ENCODE measurements around the gene FRYL.

Gene FRYL

GRCh38 chr4:48602763-48603162 is 177.3 kb downstream of the FRYL start:
- no peak for DNase-seq

DNA sequence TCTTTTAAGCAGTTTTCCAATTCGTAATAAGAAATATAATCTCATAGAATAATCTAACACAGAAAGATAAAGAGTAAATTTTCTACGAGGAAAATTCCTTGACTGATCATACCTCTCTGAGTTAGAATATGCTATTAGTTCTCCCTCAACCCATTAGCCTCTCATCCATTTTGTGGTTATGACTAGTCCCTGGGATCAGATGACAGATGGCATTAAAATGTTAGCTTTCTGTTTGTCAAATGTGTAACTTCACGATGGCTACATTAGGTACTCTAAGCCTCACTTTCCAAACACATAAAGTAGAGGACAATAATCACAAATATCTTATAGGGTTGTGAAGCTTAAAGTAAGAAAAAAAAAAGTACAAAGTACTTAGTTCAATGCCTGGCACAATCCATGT is 177.9 kb downstream of the FRYL start:
- no peak for DNase-seq

- DNase-seq, result no peak
These were observed 183.7 kb downstream of the FRYL start for GRCh38 chr4:48596336-48596735.

DNA sequence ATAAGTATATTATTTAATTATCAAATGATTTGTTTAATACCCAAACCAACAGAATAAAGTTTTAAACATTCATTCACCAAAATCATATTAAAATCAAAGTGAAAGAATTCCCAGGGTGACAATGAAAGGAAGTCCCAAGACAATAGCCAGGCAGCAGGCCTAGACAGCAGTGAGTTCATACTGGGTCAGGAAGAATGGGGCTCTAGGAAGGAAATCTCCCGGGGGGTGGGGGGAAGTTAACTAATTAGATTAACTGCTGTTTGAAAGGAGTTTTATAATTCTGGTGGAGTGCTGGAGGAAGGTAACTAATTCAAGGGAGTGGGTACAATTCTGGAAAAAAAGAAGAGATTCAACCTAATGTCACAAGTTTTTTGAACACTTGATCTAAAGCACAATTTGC is 185.9 kb downstream of the FRYL start:
- DNase-seq, result no peak

GRCh38 chr4:48591372-48591771 is 188.7 kb downstream of the FRYL start:
- no peak for DNase-seq

GRCh38 chr4:48590884-48591283 is 189.2 kb downstream of the FRYL start:
- no peak for DNase-seq

DNA sequence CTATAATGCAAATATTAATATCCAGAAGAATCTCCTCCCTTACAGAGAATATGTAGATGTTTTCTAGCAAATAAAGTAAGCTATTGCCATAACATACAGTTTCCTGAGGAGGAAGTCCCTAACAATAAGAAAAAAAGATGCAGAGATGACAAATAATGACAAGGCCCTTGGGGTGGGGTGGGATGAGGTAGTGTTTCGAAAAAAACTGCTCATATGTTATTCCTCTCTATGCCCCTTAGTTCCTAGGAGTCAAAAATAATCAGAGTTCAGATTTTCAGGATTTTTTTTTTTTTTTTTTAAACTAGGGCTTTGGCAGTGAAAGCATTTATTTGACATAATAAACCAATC is 191.0 kb downstream of the FRYL start:
- no peak for DNase-seq

- no peak for DNase-seq
These were observed 191.6 kb downstream of the FRYL start for GRCh38 chr4:48588230-48589097.

DNA sequence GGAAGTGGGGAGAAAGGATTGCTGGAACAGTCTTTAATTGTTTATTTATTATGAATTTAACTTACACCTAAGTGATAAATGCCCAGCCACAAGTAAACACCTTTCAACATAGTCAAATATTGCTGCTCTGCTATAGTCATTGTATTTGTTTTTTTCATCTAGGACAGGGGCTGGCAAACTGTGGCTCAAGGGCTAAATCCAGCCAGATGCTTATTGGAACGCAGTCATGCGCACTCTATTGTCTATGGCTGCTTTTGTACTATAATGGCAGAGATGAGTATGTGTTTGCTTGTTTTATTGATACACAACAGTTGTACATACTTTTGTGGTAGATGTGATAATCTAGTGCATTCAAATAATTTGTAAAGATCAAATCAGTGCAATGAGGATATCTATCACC is 194.7 kb downstream of the FRYL start:
- DNase-seq, result no peak

DNA sequence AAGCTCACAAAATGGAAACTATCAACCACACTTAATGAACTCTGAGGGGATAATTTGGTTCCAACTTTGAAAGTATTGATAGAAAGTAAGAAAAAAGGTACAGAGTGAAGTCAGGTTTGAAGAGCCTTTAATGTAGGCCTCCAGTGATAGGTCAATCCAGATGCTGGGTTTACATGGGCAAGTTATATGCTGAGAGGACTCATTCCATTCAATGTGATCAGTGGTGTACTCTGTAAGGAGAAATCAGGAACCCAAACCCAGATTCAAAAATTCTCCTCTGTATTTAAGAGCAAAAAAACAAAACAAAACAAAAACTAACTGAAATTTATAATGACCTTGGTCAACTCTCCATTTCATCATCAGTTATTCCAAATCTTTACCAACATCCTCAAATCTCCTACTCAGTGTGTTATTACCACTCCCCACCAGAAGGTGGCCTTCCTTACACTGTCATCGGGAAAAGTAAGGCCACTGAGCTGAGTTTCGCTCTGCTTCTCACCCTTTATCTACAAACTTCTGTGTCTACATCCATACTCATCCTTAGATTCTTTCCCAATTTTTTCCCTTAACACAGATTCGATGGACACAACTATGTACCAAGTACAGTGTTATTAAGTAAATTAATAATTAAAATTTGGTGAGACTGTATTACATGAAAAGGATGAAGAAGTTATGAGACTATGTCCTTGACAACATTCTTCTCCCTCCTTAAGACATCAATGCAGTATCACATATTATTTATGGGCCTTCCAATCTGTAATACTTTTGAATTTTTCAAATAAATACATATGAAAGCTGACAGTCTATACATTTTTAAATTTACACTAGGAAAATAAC is 201.7 kb downstream of the FRYL start:
- peak; percentile 39 to 58 for DNase-seq

DNA sequence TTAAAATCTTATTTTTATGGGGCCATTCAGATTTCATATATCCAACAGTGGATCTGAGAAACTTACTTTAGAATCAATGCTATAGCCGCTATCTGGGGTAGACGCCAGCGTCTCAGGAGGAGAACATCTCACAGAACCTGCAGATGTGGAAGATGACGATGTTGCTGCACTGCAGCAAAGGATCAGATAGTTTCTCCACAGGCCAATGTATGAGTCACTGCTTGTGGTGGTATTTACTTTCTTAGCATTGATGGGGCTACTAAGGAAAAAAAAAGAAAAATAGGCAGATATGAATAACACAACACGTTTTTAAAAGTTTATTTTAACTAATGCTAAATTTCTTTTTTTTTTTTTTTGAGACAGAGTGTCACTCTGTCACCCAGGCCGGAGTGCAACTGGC is 204.1 kb downstream of the FRYL start:
- no peak for DNase-seq

DNA sequence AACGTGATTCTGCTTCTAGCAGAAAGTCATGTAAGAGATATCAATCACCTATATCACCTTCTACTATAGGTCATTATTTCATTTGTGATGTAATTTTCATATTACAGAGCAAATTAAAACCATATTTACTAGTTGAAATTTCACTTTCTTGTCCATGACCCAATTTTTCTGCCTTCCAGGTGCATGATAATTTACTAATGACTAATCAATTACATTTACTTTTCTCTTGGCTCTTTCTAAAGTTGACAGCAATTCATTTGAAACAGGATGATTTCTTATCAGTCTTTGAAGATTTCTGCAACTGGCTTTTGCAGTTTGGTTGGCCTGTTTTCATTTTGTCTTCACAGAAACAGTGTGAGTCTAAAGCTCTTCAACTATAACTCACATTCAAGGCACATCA is 208.6 kb downstream of the FRYL start:
- DNase-seq, result no peak

DNA sequence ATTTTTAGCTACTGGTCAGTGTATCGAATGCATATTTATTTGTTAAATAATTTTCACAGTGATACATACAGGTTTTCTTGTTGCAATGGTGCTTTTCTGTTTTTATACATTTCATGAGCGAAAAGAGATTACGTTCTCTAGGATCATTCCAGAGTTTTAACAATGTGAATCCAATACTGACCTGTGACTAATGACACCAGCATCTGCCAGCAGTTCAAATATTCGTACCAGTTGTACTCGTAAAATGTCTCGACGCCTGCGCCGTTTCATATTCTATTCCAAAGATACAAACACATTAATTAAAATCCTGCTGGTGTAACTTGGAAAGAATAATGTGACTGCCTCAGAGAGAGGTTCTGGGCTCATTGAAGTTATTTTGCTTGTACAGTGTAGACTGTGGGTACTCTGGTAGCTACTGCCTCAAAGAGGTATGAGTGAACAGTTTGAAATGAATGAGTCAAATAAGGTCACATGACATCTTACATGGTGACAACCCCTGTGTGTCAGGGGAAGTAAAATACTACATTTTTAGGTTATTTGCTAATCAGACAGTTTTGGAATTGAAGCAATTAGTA is 209.3 kb downstream of the FRYL start:
- no peak for DNase-seq

- no peak for DNase-seq
These were observed 214.1 kb downstream of the FRYL start for GRCh38 chr4:48566034-48566384.

GRCh38 chr4:48565362-48566033 is 214.6 kb downstream of the FRYL start:
- DNase-seq, result no peak

DNA sequence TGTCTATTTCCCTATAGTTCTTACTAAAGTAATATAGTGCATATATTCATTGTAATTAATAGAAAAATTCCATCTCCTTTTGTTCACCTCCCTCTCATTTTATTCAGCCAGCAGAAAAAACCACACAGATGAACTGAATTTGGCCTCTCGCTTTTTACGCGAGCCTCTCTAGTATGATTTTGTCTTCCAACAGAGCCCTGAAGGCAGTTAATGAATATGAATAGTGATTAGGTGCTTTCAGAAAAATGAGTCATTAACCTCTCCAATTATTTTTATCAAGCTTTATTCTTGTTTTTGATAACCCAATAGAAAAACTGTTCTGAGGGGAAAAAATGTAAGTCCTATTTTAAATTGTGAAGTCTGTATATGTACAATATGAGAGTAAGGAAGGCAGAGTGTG is 215.9 kb downstream of the FRYL start:
- DNase-seq, result no peak

DNA sequence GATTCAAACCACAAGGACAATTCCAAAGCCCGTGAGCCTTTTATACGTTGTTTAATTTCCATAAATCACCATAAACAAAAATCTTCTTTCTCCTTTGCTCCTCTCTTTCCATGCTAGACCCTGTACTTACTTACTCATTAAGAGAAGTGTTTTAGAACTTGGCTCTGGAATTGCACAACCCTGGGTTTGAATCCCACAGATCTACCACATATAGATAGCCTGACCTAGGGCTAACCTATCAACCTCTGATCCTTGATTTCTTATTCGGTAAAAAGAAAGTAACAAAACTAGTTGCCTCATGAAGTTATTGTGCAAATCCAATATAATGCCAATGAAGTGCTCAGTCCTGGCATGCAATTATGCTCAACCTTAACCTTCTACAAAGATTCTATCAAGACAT is 221.3 kb downstream of the FRYL start:
- no peak for DNase-seq

DNA sequence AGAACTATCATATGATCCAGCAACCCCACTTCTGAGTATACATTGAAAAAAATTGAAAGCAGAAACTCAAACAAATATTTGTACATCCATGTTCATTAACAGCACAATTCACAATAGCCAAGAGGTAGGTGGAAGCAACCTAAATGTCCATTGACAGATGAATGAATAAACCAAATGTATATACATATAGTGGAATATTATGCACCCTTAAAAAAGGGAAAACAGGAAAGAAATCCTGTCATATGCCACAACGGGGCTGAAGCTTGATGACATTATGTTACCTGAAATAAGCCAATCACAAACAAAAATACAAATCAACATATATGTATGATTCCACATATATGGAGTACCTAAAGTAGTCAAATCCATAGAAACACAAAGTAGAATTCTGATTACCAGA is 222.1 kb downstream of the FRYL start:
- no peak for DNase-seq

GRCh38 chr4:48557478-48557877 is 222.6 kb downstream of the FRYL start:
- DNase-seq, result no peak

GRCh38 chr4:48556268-48556667 is 223.8 kb downstream of the FRYL start:
- no peak for DNase-seq

DNA sequence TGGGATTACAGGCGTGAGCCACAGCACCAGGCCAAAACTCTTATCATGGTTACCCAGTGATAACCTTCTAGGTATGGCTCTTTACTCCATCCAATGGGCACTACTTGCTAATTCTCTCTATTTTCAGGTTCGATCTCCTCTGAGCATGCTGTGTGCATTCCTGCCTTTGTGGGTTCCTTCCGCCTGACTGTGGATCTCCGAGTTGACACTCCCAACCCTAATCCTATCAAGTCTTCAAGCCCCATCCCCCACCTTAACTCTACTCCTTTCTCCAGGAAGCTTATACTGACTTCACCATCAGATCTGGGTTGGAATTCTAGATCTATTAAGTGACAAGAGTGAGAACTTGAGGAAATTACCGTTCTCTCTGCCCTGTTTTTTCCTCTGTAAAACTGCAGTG is 225.5 kb downstream of the FRYL start:
- no peak for DNase-seq

GRCh38 chr4:48553720-48554119 is 226.4 kb downstream of the FRYL start:
- DNase-seq, result no peak

DNA sequence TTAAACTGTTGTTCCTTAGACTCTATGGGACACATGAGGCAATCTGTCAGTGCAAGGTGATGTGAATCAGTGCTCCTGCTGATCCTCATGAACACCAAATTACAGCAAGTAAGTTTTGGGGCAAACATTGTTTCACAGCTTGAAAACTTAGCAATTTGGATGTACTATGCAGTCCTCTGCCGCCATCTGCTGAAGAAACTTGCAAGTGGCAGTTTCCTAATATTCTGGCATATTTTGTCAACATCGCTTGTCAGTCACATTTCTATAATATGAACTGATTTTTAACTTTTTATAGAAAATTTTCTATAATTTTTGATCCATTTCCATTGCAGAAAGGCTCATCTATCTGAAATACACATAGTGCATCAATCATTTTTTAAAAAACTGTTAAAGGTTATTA is 233.7 kb downstream of the FRYL start:
- DNase-seq, result peak in 1 of 2 donors; percentile 15

- no peak for DNase-seq
These were observed 236.3 kb downstream of the FRYL start for GRCh38 chr4:48543796-48544195.
